HG03095 (cell line): ENCODE results near the gene MYO9B.

ENCODE experiments used
- ATAC-seq: cut with Tn5 transposase; IDR thresholded peaks from one replicate; pipeline ENCODE4 v1.9.1; 2021; ENCODE audit warnings: moderate library complexity; ENCODE audit not compliant: unreplicated experiment

The MYO9B gene

GRCh38 chr19:17075035-17075863 lies at the start of gene MYO9B, which contains the start of gene HAUS8:
MYO9B (plus strand) TSS chr19:17075777; CDS start chr19:17101718, 25,941 bp downstream.
HAUS8 (minus strand) TSS chr19:17075452; CDS start chr19:17075422, 30 bp downstream.
- peak; percentile 61 for ATAC-seq

- no peak for ATAC-seq
These were observed 49.5 kb upstream of the MYO9B start for GRCh38 chr19:17025991-17026658.

GRCh38 chr19:17026706-17027534 lies 48.7 kb upstream of the MYO9B start, which contains the start of gene CPAMD8:
CPAMD8 (minus strand) TSS chr19:17026810; CDS start chr19:17026642, 168 bp downstream.
- ATAC-seq: no peak

GRCh38 chr19:17027535-17027975 lies 48.0 kb upstream of the MYO9B start:
- ATAC-seq: no peak

- ATAC-seq: no peak
These were observed 43.8 kb upstream of the MYO9B start for GRCh38 chr19:17031741-17032140.

- no peak for ATAC-seq
These were observed 39.6 kb upstream of the MYO9B start for GRCh38 chr19:17035842-17036424.

- no peak for ATAC-seq
These were observed 38.9 kb upstream of the MYO9B start for GRCh38 chr19:17036640-17037039.

GRCh38 chr19:17037184-17037583 lies 38.4 kb upstream of the MYO9B start:
- no peak for ATAC-seq

GRCh38 chr19:17037966-17038500 lies 37.5 kb upstream of the MYO9B start:
- no peak for ATAC-seq

- no peak for ATAC-seq
These were observed 33.6 kb upstream of the MYO9B start for GRCh38 chr19:17041976-17042375.

GRCh38 chr19:17043744-17044143 lies 31.8 kb upstream of the MYO9B start:
- ATAC-seq: no peak

- ATAC-seq: no peak
These were observed 29.6 kb upstream of the MYO9B start for GRCh38 chr19:17045907-17046502.

GRCh38 chr19:17048885-17049453 lies 26.6 kb upstream of the MYO9B start:
- no peak for ATAC-seq

- ATAC-seq: no peak
These were observed 25.8 kb upstream of the MYO9B start for GRCh38 chr19:17049711-17050280.

- no peak for ATAC-seq
These were observed 23.1 kb upstream of the MYO9B start for GRCh38 chr19:17052439-17052838.

GRCh38 chr19:17054746-17055145 lies 20.8 kb upstream of the MYO9B start:
- ATAC-seq: no peak

- no peak for ATAC-seq
These were observed 19.9 kb upstream of the MYO9B start for GRCh38 chr19:17055636-17056035.

- ATAC-seq: no peak
These were observed 17.3 kb upstream of the MYO9B start for GRCh38 chr19:17058236-17058635.

- ATAC-seq: no peak
These were observed 14.8 kb upstream of the MYO9B start for GRCh38 chr19:17060802-17061201.
